RPMI7951 (cell line): ENCODE data around the gene RBM38. TPM values are rescaled to one million over a fixed set of nuclear protein-coding genes. Genes with fewer than 3 reads are reported as not detected.
A peak's percentile ranks its signal among the peaks of the same experiment; 100 is the strongest.
"Not testable (repeated sequence)": the region's sequence is repeated elsewhere in the genome, so short reads cannot be mapped to it uniquely, and the experiment has no call there.

Source experiments
- DNase-seq: peaks from one replicate; pipeline ENCODE4 v3.0.0-alpha.2; 2012; ENCODE audit warnings: low read depth
- total RNA-seq: library from RNA; depleted of rRNA; stranded (reverse); fragments of >200 nt; shearing (Covaris generic); gene quantifications from 2 replicates; pipeline ENCODE4 v1.2.3, GENCODE V29; 2014; rRNA removed

Gene RBM38
- 9.9 and 10.3 TPM in 2 replicates for total RNA-seq

DNA sequence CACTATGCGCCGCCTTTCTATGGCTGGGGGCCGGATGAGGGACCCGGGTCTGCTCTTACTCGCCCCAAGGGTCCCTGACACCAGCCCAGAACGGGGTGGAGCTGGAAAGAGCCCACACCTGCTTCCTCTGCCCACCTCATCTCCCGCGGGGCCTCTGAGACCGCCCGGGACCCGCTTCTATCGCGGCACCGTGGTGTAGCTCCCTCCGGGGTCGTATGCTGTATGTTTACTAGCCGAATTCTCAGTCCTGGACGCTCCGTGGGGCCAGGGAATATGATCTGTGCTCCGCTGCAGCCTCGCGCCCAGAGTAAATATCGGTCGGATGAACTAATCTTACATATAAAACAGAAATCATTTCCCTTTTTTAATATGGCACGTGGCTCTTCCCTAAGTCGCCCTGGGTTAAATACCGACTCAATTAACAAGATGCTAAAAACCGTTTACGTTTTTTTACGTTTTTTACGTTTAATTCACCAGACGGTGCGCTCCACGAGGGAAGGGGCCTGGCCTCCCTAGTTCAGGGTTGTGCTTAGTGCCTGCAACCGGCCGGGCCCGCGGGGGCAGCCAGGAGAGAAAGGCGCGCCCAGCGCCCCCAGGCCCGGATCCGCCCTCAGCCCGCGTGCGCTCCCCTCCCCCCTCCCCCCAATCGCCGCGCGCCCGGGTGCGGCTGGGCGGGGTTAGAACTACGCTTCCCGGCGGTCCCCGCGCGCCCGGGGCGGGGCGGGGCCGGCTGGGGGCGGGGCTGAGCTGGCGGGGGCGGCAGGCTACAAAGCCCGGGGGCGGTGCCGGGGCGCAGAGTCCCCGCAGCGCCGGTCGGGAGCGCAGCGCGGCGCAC, at the start of gene RBM38:
TSS of gene RBM38 (plus strand) at position 793 of the 835 bp plus-strand sequence. CDS start 186 bp downstream, outside the sequence.
- peak; percentile 73 for DNase-seq

DNA sequence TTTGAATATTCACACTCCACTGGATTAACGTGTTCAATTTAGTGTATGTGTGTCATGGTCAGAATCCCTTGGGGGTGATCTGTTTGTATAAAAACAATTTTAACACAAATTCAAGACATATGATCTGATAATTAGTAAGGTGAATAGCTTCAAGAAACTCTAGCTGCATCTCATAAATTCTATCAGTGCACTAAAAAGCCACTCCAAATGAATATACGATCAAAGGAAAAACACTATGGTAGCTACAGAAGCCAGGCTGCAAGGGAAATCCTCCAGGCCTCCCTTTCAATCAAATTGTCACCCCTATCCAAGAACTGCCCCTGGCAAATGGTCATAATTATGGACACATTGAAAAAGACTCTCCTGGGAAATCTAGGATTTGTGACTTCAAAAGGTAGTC, 49.5 kb upstream of the RBM38 start:
- no peak for DNase-seq

DNA sequence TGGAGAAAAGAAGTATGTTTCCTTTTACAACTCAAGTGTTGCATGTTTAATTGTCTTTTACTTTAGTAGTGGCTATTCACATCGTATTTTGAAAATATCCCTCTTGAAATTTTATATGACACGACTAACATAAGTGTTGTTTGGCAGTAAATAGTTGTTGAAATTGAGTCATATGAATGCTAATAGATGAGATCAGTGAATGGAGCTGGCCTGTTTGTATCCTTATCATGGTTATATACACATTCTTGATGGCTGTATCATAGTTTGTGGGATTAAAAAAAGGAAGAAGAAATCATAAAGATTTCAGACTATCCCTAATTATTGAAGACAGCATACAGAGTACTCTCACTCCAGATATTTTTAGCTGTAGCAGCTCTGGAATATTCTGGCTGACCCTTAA, 48.4 kb upstream of the RBM38 start:
- DNase-seq: peak; percentile 12

DNA sequence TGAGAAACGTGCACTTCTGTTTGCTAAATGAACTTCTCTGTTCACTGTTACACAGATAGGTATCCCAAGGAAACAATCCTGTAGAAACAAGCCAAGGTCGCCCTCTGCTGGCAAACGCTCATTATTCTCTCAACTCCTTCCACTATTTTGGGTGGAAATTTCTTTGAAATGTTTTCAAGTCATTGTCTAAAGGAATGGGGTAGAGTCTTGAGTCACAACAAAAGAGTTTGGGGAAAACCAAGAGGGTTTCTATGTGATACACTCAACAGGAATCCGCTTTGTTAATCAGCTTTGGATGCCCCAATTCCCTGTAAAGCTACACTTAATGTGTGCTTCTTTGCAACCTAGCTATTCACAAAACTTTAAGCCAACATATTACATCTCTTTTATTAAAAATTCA, 44.7 kb upstream of the RBM38 start:
- peak; percentile 74 for DNase-seq

DNA sequence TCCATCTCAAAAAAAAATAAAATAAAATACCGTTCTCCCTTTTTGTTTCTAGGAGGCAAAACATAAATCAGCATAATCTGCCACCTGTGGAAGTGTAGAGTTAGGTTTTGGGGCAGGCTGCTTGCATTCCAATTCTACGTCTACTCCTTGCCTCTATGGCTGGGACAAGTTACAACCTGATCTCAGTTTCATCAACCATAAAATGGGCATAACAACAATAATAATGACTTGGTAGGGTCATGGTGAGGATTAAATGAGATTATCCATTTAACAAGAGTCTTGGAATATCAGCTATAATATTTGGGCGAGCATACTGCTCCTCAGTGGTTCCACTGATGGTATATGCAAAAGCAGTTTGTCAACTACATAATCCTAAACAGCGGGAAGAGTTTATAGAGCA, 43.8 kb upstream of the RBM38 start:
- no peak for DNase-seq

DNA sequence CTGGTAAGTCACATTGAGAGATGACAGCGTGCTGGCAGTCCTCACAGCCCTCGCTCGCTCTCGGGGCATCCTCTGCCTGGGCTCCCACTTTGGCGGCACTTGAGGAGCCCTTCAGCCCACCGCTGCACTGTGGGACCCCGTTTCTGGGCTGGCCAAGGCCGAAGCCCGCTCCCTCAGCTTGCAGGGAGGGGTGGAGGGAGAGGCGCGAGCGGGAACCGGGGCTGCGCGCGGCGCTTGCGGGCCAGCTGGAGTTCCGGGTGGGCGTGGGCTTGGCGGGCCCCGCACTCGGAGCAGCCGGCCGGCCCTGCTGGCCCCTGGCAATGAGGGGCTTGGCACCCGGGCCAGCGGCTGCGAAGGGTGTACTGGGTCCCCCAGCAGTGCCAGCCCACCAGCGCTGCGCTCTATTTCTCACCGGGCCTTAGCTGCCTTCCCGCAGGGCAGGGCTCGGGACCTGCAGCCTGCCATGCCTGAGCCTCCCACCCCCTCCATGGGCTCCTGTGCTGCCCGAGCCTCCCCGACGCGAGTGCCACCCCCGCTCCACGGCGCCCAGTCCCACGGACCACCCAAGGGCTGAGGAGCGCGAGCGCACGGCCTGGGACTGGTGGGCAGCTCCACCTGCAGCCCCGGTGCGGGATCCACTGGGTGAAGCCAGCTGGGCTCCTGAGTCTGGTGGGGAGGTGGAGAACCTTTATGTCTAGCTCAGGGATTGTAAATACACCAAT, 42.8 kb upstream of the RBM38 start:
- not testable (repeated sequence) for DNase-seq

DNA sequence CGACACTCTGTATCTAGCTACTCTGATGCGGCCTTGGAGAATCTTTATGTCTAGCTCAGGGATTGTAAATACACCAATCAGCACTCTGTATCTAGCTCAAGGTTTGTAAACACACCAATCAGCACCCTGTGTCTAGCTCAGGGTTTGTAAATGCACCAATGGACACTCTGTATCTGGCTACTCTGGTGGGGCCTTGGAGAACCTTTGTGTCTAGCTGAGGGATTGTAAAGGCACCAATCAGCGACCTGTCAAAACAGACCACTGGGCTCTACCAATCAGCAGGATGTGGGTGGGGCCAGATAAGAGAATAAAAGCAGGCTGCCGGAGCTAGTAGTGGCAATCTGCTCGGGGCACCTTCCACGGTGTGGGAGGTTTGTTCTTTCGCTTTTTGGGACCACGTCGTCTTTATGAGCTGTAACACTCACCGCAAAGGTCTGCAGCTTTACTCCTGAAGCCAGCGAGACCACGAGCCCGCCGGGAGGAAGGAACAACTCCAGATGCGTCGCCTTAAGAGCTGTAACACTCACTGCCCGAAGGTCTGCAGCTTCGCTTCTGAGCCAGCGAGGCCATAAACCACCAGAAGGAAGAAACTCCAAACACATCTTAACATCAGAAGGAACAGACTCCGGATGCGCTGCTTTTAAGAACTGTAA, 42.1 kb upstream of the RBM38 start:
- not testable (repeated sequence) for DNase-seq

DNA sequence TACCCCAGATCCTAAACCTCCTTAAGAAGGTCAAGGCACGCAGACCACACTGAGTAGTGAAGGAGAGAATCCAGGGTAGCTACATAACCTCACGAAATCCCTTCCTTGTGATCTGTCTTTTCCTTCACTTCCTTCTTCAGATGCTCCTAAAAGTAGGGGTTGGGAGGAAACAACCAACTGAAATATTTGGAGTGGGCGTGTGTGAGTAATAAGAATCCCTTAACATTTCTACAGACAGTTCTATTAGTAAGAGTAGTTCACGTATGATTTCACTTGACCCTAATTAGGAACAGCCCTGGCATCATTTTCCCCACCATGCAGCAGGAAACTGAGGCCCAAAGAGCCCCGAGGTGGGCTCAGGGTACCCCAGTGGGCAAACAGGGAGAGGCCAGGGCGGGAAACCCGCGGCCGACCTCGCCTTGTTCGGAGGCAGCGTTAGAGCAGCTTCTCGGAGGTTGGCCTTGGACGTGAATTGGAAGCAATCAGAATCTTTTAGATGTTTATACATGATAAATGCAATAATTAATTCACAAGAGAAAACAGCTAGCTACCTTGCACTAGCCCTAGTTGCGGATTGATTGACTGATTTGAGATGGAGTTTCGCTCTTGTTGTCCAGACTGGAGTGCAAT, 41.0 kb upstream of the RBM38 start:
- no peak for DNase-seq

DNA sequence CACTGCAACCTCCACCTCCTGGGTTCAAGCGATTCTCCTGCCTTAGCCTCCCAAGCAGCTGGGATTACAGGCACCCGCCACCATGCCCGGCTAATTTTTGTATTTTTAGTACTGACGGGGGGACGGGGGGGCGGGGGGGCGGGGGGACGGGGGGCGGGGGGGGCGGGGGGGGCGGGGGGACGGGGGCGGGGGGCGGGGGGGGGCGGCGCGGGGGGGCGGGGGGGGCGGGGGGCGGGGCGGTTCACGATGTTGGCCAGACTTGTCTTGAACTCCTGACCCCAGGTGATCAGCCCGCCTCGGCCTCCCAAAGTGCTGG, 40.5 kb upstream of the RBM38 start:
- not testable (repeated sequence) for DNase-seq

DNA sequence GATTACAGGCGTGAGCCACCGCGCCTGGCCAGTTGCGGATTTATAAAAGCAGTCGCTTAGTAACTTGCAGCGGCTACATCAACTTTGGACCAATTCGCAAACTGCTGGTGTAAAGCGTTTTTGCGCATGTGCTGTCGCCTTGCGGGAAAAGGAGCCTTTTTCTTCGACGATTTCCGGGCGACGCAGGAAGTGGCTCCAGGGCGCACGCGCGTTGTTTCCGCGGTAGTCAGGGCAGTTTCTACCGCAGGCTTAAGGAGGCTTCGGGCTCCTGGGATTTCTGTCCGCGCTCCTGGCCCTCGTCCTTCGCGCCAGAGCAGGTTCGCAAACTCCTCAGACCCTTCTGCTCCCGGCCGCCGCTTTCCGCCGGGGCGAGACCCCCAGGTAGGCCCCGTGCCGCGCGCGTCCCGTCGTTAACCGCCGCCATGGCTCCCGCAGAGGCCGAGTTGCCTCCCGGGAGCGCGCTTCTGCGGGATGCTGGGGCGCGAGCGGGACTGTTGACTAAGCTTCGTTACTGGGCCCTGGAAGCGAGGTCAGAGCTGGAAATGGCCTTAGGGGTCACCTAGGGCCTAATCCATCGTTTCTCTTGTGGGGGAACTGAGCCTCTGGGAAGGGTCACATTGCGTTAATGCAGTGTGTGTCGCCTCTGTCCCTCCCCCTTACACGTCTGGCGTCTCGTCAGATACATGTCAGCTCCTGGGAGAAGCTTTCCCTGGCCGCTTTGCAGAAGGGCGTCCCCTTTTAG, 40.0 kb upstream of the RBM38 start, which contains the start of gene RAE1:
TSS of gene RAE1 (plus strand) at position 214 of the 742 bp plus-strand sequence. CDS start 2,784 bp downstream, outside the sequence.
- peak; percentile 94 for DNase-seq

DNA sequence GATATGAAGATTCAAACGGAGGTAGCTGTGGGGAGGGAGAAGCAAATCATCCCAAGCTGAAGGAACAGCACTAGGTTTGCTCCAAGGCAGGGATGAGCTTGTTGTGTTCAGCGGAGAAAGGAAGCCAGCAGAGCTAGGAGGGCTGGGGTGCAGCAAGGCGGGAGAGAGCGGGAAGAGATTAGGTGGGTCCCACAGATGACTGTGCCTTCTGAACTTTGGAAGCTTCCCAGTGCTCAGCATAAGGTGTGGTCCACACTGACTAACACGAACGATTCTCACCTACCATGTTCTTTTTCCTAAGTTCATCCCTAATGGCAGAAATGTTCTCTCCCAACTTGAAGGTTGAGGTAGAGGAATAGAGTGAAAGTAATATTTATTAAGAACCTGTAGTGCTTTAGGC, 38.9 kb upstream of the RBM38 start:
- DNase-seq: no peak

DNA sequence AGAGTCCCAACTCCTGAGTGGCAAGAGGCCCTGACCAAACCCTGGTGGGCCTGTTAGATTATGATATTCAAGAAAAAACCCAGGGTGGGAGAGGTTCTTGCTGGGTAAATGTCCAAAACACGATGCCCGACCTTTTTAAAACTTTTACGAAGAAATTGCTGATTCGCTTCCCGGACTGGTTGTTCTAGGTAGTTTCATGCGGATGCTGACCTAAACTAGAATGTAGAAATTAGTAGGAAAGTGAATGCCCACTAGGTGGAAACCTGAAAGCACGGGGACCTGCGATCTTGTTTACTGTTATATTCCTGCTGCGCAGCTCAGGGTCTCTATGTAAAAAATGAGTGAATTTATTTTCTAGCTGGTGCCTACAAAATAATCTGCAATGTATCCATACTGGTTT, 37.8 kb upstream of the RBM38 start:
- DNase-seq: no peak

DNA sequence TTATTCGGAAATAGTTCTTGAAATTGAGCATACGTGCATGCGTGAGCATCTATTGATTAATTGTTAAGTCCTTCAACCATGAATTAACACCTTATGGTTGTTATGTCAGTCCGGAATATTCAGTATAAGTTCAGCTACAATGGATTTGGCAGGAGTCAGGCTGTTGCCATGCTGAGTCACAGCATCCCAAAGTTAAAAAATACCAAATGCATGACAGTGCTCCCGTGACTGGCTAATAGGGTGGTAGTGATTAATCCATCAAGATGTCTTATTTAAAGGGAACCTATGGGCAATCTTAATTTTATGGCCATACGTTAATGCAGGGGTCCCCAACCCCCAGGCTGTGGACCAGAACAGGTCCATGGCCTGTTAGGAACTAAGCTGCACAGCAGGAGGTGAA, 29.7 kb upstream of the RBM38 start:
- peak; percentile 81 for DNase-seq

DNA sequence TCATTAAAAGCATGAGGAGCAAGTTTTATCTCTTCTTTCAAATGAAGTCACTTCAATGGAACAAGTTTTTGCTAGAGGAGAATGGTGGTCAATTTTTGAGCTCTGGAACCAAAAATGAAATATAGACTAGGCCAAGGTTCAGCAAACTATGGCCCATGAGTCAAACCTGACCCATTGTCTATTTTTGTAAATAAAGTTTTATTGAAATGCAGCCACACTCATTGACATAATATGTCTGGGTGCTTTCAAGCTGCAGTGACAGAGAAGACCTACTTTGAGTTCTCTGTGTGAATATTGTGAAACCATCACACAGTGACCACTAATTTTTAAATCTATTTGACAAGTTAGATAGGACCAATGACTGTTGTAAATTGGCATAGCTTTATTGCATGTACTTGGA, 26.7 kb upstream of the RBM38 start:
- no peak for DNase-seq

DNA sequence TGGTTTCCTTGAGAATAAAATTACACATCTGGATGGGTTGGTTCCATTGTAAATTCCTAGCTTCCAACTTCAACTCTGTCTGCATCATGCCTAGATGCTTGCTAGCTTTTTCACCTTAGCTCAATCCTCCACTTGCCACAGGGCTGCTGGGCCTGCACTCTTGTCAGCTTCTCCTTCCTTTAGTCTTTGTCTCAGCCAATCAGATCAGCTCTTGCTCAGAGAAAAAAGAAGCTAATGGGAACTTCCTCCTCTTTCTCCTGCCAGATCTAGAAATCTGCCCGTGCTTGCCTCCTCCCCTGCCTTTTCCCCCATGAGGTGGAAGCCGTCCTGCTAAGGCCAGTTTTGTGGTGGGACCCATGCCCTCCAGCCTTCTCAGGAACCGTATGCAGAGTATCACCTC, 21.6 kb upstream of the RBM38 start:
- no peak for DNase-seq

DNA sequence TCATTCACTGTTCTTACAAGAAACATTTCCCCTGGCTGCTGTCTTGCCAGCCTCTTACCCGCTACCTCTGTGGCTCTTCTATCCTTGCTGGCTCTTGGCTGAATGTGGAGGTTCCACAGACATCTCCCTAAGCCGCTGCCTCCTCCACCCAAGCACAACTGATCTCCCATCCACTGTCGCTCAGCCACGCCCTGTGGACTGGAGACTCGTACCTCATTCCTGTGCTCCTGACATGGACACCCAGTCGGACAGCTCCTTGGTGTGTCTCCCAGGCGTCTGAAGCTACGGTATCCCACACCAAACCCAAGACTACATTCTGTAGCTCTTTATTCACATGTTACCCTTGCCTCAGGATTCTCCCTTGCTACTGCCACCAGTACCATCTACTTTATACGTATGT, 20.9 kb upstream of the RBM38 start:
- no peak for DNase-seq

DNA sequence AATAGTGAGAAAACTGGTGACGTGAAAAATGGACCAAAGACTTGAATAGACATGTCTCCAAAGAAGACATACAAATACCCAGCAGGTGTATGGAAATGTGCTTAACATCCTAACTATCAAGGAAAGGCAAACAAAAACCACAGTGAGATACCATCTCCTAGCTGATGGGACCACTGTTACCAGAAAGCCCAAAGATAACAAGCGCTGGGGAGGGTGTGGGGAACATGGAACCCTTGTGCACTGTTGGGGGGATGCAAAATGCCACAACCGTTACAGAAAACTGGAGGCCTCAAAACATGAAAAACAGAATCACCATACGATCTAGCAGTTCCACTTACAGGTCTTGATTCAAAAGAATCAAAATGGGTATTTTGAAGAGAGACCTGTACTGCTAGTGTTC, 19.8 kb upstream of the RBM38 start:
- no peak for DNase-seq

DNA sequence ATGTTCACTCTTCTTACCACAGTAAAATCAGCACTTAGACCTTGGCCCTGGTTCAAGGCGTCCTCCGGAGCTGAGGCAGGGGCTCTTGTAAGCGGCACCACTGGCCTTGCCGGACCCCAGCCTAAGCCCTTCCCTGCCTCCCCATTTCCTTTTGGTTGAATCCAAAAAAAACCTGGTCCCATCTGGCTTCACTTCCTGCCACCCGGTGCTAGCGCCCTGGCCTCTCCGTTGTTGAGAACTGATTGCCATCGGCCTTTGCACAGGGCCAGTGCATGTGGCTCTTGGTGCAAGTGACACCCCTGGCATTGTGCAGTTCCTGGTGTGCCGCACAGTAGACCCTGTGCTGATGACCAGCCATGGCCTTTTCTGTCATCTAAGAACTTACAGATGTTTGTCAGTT, 19.0 kb upstream of the RBM38 start:
- DNase-seq: no peak

DNA sequence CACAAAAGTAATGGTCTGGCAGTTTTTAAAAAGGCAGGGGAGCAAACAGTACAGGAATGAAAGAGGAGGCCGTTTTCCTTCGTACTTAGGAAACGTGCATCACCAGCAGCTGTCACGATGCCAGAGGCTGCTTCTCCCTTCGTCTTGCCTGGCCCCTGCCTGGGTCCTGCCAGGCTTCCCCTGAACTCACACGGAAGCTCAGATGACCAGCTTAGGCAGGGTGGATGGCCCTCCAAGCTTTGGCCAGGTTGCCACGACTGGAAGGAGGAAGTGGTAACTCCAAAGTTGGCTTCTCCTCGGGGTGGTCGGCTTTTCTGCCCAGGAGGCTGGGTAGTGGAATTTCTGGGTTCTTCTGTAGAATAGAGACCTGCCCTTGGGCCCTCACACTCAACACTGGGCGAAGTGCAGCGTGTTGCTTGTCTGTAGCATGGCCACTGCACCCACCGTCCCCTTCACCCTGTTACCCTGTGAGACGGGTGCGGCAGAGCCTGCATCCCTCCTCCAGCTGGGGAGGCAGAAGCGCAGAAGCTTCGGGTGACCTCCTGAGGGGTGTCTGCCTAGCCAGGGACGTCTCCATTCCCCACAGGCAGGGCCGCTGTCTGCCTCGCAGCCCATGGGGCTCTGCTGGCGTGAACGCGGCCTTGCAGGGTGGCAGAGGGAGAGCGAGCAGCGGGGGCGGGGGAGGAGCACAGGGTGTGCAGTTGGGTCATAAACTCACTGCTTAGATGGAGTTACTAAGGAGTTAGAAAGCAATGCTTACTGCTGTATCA, 18.4 kb upstream of the RBM38 start:
- DNase-seq: no peak

DNA sequence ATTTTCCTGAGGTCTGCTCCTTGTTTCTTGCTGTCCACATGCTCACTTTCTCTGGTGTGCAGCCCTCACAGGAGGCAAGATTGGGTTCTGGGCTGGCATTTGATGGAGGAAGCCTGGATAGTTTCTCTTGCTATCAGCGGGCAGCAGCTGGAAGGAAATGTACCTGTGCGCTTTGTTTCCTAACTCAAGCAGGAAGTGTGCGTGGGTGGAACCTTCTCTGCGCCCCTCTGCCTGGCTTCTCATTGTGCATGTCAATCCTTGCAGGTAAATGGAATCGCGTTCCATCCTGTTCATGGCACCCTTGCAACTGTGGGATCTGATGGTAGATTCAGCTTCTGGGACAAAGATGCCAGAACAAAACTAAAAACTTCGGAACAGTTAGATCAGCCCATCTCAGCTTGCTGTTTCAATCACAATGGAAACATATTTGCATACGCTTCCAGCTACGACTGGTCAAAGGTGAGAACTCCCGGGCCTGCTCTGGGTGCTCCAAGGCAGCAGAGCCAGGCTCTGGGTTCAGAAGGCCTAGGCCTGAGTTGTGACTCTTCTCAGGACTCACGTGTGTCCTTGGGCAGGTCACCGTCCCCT, 16.8 kb upstream of the RBM38 start:
- DNase-seq: no peak
